Hepatic stellate cell (primary cell): ENCODE results near the gene ZNF22.

Source experiments
- DNase-seq: peaks from one replicate; pipeline ENCODE4 v3.0.0; 2011; ENCODE audit warnings: low spot score

Gene ZNF22

DNA sequence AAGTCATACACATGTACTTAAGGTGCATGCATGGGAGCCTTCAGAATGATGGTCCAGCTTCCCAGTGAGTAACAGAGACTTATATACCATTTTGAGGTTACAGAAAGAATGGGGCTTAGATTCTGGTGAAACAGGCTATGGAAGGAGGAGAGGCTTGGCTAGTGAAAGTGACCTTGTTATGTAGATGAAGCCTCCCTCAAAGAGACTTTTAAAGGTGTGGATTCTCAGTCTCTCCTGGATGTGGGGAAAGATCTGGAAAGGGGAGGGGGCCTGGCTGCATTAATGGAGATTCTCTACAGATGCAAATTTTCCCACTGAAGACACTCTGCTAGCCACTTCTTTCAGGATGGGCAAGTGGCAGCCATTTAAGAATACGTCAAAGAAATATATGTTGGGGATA is 35.6 kb upstream of the ZNF22 start:
- no peak for DNase-seq

GRCh38 chr10:44965651-44966097 is 35.0 kb upstream of the ZNF22 start:
- no peak for DNase-seq

- no peak for DNase-seq
Measured at GRCh38 chr10:44966129-44966815, 34.5 kb upstream of the ZNF22 start.

- no peak for DNase-seq
Measured at GRCh38 chr10:44966816-44967509, 33.8 kb upstream of the ZNF22 start.

- no peak for DNase-seq
Measured at GRCh38 chr10:44967616-44968015, 33.1 kb upstream of the ZNF22 start.

GRCh38 chr10:44968091-44968490 is 32.6 kb upstream of the ZNF22 start:
- DNase-seq: no peak

DNA sequence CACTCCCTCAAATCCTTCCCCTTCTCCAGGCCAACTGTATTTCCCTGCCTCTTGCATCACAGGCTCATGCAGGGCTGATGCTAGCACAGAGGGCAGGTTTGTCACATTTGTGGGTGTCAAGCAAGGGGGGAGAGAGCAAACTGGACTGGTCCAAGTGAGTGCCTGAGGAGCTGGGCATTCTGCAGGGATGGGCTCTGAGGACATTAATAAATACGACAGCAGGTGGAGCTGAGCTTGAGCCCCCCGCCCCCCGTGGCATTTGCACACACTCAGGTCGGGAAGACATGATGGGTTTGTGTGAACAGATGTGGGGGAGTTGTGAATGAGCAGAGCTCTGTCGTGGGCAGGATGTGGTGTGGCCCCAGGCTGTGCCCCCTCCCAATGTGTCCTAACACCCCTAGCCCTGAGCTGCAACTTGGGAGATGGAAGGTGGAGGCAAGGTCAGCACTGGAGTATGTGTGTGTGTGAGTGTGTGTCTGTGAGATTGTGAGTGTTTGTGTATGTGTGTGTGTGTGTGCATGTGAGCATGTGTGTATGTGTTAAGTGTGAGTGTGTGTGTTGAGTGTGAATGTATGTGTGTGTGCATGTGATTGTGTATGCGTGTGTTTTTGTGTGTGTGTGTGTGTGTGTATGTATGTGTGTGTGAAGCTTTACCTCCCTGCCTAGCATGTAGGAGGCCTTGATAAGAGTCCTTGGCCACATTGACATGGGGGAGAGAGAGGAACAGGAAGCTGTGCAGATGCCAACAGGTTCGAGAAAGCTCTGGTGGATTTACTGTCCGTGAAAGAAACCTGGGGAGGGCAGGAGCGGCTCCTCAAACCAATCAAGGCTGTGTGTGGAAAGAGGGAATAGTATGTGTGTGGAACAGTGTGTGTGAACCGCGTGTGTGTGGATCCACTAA is 32.0 kb upstream of the ZNF22 start:
- DNase-seq: no peak

DNA sequence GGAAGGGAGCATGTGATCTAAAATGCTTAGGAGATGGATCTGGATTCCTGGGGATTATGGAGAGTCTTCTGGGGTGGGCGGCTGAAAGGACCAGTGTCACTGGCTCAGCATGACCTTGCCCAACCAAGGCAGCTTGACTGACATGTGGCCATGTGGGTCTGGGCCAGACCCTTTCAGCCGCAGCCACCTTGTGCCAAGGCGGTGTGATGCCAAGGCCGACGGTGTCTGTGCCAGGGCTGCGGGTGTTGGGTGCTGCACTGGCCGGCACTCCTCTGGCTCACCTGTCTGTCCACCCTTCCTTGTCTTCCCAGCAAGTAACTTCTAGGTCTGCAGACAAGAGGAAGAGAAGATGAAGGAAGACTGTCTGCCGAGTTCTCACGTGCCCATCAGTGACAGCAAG is 30.9 kb upstream of the ZNF22 start:
- no peak for DNase-seq

GRCh38 chr10:44970812-44971395 is 29.8 kb upstream of the ZNF22 start:
- no peak for DNase-seq

DNA sequence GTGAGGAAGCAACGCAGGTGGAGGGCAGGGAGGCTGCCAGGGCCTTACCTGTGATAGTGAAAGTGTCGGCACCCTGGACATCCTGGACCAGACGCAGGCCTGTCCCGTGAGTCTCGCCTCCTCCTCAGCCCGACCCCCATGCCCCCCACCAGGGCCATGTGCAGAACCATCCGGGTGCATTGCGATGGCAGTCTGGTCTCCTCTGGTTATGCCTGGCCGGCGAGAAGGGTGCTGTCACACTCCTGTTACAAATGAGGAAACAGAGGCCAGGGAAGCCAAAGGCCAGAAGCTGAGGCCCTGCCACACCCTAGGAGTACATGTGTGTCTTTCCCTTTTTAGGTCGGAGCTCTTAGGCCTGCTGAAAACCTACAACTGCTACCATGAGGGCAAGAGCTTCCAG is 29.3 kb upstream of the ZNF22 start:
- no peak for DNase-seq

DNA sequence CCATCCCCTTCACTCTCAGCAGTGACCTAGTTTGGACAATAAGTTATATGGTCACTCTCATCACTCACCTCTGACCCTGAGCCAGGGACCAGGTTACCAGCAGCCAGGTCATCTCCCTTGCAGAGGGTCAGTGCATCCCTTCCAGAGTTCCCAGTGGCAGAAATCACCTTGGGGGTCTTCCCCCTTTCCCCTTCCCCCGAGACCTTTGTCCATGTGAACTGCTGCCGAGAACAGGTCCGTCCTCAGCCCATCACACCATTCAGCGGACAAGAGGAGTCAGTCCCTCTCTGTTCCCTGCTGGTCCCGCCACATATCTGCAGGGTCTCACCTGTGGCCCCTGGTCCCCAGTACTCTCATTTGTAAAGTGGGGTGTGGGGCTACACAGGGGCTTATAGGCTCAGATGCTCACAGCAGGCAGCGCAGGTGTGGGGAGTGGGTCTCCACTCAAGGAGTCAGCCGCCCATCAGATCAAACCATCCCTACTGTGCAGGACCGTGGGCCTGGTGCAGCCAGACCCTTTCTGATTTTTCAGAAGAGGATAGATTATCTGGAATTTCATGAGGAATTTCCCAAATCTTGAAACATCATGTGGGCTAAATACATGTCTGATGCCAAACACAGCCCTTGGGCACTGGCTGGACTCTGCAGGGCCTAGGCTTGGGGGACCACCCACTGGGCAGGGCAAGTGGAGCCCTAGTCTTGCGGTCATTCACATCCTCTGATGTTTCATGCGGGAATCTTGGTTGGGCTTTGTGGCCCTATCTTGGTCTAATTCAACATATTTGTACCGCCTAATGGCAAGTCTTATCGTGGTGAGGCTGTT is 28.6 kb upstream of the ZNF22 start:
- no peak for DNase-seq

- no peak for DNase-seq
Measured at GRCh38 chr10:44972874-44973306, 27.8 kb upstream of the ZNF22 start.

- DNase-seq: no peak
Measured at GRCh38 chr10:44973323-44974081, 27.2 kb upstream of the ZNF22 start.

DNA sequence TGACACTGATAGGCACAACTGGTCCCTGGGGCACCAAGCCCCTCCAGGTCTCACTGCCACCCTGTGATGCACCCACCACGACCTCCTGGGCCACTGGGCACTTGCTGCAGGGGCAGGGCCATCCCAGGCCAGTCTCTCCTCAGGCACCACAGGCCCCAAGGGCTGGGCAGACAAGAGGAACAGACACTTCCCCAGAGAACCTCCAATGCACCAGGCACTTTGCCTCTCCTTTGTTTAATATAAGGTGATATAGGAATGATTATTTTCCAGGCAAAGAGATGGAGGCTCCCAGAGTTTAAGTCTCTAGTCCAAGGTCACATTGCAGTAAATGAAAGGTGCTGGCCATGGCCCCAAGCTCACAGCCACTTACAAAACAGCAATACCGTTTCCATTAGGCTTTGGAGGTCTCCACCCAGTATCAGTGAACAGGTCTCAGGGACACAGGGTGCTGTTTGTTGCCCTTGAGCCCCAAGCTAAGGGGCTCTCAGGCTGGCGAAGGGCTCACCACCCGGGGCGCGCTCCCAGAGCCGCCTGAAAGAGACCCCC is 26.6 kb upstream of the ZNF22 start:
- DNase-seq: no peak

DNA sequence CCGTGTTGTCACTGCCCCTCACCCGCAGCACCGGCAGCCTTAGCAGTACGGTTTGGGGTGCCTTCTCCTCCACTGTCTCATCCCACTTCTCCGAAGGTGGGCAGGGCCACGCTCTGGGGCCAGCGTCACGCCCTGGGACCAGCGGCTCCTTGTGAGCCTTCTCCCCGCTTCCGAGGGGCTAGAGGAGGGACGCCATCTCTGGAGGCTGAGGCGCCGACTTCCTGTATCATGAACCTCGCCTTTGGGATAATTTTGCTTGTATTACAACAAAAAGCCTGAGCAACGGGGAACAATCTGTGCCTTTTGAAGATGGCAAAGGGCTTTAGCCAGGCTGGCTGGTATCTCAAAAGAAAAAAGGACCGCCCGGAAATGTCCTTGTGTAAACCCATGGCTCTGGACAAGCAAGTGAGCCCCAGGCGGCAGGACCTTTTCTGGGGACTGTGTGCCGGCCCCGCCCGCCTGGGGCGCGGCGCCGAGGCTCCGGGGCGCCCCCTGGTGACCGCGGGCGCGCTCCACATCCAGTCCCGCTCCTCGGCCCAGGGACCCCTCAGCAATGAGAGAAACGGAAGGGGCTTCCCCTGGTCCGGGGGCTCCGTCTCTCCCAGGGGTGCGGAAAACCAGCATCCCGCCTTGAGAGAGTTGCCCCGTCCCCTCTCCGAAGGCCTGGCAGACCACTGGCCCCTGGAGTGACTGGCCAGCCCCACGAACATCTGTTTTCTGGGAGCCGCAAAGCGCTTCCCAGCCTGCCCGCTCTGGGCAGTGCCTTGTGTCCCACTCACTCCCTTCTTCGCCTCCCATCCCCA is 25.9 kb upstream of the ZNF22 start:
- peak; percentile 83 for DNase-seq

- peak; percentile 59 for DNase-seq
Measured at GRCh38 chr10:44975431-44976331, 25.0 kb upstream of the ZNF22 start.

DNA sequence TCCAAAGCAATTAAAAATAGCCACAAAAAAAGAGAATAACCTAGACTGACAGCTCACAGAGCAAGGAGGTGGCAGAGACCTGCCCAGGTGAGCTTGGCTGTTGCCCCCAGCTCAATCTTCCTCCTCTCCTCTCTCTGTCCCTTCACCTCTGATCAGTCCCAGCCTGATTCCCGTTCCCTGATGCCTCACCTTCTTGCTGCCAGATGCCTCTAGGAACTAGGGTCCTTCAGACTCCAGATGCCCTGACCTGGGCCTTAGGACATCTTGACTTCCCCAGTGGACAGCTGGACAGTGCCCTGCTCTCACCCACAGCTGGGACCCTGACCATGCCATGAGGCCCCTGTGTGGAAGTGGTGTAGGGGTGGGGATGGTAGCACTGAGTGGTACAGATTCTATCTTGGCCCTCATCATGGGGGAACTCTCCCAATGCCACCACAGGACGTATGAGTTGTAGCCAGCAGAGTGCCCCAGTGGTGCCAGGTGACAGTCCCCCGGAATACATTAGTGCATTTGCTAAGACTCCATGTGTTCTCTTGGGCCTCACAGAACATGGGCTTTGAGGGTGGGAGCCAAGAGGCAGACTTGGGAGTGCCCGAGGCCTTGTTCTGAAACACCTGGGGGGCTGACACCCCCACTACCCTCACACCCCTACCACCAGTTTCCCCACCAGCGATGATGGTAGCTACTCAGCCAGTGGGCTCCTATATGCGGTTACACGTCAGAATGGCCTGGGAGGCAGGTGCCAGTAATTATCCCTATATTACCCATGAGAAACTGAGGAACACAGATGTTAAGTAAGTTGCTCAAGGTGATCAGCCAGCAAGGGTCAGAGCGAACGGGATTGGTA is 24.1 kb upstream of the ZNF22 start:
- DNase-seq: no peak
